Measurements from ENCODE around the gene PARP12. TPM values are rescaled to one million over a fixed set of nuclear protein-coding genes. Genes with fewer than 3 reads are reported as not detected.

The PARP12 gene
- total RNA-seq, 2 donors from 2014 or later = 134 to 138 TPM

DNA sequence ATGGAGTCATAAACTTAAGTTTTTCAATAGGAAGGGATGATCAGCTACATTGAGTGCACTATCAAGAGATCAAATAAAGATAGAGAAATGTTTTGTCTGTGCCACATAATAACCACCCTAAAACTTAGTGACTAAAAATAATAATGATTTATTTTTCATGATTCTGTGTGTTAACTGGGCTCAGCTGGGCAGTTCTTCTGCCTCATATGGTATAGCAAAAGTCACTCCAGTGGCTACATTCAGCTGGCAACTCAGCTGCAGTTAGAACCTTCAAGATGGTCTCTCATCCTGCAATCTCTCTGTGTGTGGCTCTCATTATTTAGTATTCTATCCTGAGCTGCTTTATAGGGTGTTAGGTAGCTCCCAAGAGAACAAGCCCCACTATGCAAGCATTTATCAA lies 7.8 kb upstream of the PARP12 start:
- no peak overlapping the region for H3K4me3 Mint-ChIP-seq
- peaks cover 5% of the 10 kb centered on the region for H3K27me3 Mint-ChIP-seq
- peaks cover 7% of the 10 kb centered on the region for H3K9me3 ChIP-seq (ENCODE audit: control insufficient read depth, low read length, poor library complexity, severe bottlenecking)
- H3K4me1 Mint-ChIP-seq = peaks cover 8% of the 10 kb centered on the region
- no peak overlapping the region for H3K27ac Mint-ChIP-seq
- peaks cover 6% of the 10 kb centered on the region for H3K36me3 Mint-ChIP-seq (ENCODE audit: low read depth)
- DNase-seq (no peak), ATAC-seq (no peak)

DNA sequence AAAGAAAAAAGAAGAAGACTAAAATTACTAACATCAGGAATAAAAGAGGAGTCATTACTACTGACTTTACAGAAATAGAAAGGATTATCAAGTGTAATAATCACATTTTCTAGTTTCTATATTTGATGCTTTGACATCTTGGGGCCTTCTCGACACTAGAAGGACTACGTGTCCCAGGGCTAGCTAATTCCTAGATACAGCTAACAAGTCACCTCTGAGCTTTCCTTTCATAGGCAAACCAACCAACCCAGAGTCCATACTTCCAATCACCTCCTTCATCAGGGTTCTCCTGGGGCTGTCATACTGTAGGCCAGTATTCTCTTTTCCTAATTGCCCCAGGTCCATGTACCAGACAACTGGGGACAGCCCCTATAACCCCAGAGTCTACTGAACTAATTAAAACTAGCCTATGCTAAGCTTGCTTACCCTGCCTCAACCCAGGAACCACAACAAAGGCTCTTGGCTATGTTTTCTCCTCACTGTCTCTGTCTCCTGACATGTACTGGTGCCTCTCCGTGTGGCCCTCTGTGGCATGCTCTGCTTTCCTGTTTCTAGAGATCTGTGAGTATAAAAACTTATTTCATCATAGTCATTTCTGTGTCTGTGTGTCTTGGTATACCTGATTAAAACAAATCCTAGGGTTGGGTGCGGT lies 6.7 kb upstream of the PARP12 start:
- Mint-ChIP-seq H3K27ac (no peak overlapping the region), H3K27me3 (peaks cover 5% of the 10 kb centered on the region), H3K4me3 (no peak overlapping the region), H3K36me3 (ENCODE audit: low read depth) (peaks cover 6% of the 10 kb centered on the region), H3K4me1 (peaks cover 8% of the 10 kb centered on the region)
- DNase-seq (no peak), ATAC-seq (peak; percentile 74)
- H3K9me3 ChIP-seq (ENCODE audit: control insufficient read depth, low read length, poor library complexity, severe bottlenecking) = peaks cover 7% of the 10 kb centered on the region

DNA sequence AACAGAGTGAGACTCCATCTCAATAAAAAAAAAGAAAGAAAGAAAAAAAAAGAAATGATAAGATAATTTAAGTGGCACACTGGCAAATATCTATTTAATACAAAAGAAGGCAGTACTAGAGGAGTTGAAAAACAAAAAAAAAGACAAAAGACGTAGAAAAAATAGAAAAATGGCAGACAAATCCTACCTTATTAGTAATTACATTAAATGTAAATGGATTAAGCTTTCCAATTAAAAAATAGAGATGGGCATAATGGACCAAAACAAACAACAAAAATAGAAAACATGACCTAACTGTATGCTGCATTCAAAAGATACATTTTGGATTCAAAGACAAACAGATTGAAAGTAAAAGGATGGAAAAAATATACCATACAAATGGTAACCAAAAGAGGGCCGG lies 5.3 kb upstream of the PARP12 start:
- Mint-ChIP-seq H3K36me3 (ENCODE audit: low read depth) (peaks cover 4% of the 10 kb centered on the region), H3K4me1 (peaks cover 8% of the 10 kb centered on the region), H3K4me3 (no peak overlapping the region), H3K27ac (no peak overlapping the region), H3K27me3 (no peaks in the 10 kb centered on the region)
- H3K9me3 ChIP-seq (ENCODE audit: control insufficient read depth, low read length, poor library complexity, severe bottlenecking) = peaks cover 7% of the 10 kb centered on the region
- no peak for DNase-seq
- ATAC-seq = no peak

DNA sequence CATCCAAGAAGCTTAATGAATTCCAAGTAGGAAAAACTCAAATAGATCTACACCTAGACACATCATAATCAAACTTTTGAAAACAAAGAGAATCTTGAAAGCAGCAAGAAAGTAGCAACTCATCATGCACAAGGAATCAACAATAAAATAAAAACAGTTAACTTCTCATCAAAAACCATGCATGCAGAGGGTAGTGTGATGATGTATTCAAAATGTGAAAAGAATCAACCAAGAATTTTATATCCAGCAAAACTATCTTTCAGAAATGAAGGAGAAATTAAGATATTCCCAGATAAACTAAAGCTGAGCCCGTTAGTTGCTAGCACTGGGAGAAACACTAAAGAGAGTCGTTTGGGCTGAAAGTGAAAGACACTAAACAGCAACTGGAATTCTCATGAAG lies 4.3 kb upstream of the PARP12 start:
- H3K4me3 Mint-ChIP-seq = no peak overlapping the region

DNA sequence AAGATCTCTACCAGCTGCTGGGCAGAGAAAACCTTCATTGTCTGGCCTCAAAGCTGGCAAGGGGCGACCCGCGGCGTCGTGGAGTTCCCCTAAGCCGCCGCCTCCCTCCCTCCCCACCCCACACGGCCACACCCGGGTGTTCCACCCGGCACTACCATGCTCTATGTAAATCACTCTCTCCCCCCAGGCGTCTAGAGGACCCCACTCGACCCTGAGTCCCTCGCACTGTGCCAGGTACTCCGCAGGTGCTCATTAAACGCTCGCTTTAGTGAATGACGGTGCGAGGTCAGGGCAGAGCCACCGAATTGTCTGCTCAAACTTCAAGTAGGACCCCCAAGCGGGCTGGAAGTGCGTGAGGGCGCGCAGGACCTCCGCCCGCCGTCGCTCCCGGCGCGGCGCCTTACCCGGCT lies 628 bp downstream of the PARP12 start:
- peaks cover 2% of the 10 kb centered on the region for H3K36me3 Mint-ChIP-seq (ENCODE audit: low read depth)
- H3K9me3 ChIP-seq (ENCODE audit: control insufficient read depth, low read length, poor library complexity, severe bottlenecking) = peaks cover 7% of the 10 kb centered on the region
- H3K27ac Mint-ChIP-seq = peak overlapping the region; percentile 80
- H3K27me3 Mint-ChIP-seq = no peaks in the 10 kb centered on the region
- ATAC-seq (peak; percentile 68), DNase-seq (peak; percentile 33 to 60 (median 50))
- H3K4me1 Mint-ChIP-seq = peaks cover 42% of the 10 kb centered on the region
- peak overlapping the region; percentile 85 for H3K4me3 Mint-ChIP-seq

More for the DNA sequence above, 4.3 kb upstream of the PARP12 start:
- peaks cover 7% of the 10 kb centered on the region for H3K9me3 ChIP-seq (ENCODE audit: control insufficient read depth, low read length, poor library complexity, severe bottlenecking)
- no peak for DNase-seq
- no peaks in the 10 kb centered on the region for H3K27me3 Mint-ChIP-seq
- peaks cover 4% of the 10 kb centered on the region for H3K36me3 Mint-ChIP-seq (ENCODE audit: low read depth)
- ATAC-seq = no peak
- H3K27ac Mint-ChIP-seq = no peak overlapping the region
- H3K4me1 Mint-ChIP-seq = peaks cover 8% of the 10 kb centered on the region

DNA sequence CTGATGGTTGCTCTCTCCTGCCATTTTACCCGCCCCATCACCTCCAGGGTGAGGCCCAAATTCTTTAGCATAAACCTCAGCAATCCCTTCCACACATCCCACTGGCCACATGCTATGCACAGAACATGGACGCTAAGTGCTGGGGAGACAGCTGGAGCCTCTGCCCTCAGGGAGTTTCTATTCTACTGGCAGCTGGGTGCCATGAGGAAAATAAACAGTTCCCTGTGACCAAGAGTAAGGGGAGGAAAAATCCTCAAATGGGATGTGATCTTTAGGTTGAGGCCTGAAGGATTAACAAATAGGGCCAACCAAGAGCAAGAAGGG lies 1.2 kb downstream of the PARP12 start:
- Mint-ChIP-seq H3K4me3 (peak overlapping the region; percentile 85), H3K36me3 (ENCODE audit: low read depth) (no peaks in the 10 kb centered on the region), H3K4me1 (peaks cover 42% of the 10 kb centered on the region)

DNA sequence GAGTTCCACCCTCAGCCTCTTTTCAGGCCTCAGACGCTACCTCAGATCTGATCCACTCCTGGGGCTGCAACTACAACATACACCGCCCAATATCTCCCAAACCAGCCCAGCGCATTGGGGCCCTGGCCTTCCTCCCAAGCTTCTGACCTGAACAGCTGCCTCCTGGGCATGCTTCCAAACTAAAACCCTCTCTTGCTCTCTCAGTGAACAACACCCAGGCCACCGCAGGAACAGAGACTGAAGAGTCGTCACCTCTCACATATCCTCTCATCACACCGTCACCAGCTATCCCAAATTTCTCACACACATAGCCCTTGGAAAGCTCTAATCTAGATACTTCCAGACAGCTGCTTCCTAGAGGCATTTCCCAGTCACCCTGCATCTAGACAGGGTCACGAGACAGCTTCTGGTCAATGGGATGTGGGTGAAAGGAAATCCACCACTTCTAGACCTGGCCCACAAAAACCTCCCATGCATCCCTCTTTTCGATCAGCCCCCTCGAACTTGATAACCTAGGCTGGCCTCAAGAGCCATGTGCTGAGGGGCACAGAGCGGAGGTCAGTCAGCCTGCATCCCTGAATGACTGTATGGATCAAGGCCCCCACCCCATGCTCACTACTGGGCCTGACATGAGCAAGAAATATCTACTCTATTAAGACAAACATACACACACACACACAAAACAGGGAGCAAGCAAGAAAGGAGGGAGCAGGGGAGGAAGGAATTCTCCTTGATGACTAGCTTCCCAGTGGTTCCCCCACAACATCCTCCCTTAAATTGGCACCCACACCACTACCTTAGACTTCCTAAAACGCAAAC lies 1.8 kb downstream of the PARP12 start:
- H3K27me3 Mint-ChIP-seq = no peaks in the 10 kb centered on the region
- peak overlapping the region; percentile 85 for H3K4me3 Mint-ChIP-seq
- no peaks in the 10 kb centered on the region for H3K36me3 Mint-ChIP-seq (ENCODE audit: low read depth)
- no peaks in the 10 kb centered on the region for H3K9me3 ChIP-seq (ENCODE audit: control insufficient read depth, low read length, poor library complexity, severe bottlenecking)
- DNase-seq (no peak), ATAC-seq (no peak)
- peaks cover 45% of the 10 kb centered on the region for H3K4me1 Mint-ChIP-seq
- peak overlapping the region; percentile 80 for H3K27ac Mint-ChIP-seq

More for the DNA sequence above, 1.2 kb downstream of the PARP12 start:
- Mint-ChIP-seq H3K27me3 (no peaks in the 10 kb centered on the region), H3K27ac (peak overlapping the region; percentile 80)
- H3K9me3 ChIP-seq (ENCODE audit: control insufficient read depth, low read length, poor library complexity, severe bottlenecking) = peaks cover 3% of the 10 kb centered on the region
- DNase-seq = no peak
- no peak for ATAC-seq

DNA sequence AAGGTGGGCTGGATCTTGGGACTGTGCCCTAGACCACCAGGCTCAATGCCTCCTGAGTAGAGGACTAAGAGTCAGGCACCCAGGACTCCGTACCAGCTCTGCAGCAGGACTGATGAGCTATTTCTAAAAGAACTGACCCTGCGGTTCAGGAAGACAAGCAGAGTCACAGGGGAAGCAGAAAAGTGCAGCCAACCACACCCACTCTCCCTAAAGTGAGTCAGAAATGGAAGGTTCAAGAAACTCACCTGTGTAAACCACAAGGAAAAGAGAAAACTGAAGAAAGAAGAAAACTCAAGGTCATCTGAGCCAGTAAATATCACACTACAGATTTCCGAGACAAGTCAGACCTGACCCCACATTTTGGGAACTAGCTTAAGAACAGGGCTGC lies 2.5 kb downstream of the PARP12 start:
- H3K36me3 Mint-ChIP-seq (ENCODE audit: low read depth) = peaks cover 3% of the 10 kb centered on the region
- peak overlapping the region; percentile 80 for H3K27ac Mint-ChIP-seq
- DNase-seq = no peak

DNA sequence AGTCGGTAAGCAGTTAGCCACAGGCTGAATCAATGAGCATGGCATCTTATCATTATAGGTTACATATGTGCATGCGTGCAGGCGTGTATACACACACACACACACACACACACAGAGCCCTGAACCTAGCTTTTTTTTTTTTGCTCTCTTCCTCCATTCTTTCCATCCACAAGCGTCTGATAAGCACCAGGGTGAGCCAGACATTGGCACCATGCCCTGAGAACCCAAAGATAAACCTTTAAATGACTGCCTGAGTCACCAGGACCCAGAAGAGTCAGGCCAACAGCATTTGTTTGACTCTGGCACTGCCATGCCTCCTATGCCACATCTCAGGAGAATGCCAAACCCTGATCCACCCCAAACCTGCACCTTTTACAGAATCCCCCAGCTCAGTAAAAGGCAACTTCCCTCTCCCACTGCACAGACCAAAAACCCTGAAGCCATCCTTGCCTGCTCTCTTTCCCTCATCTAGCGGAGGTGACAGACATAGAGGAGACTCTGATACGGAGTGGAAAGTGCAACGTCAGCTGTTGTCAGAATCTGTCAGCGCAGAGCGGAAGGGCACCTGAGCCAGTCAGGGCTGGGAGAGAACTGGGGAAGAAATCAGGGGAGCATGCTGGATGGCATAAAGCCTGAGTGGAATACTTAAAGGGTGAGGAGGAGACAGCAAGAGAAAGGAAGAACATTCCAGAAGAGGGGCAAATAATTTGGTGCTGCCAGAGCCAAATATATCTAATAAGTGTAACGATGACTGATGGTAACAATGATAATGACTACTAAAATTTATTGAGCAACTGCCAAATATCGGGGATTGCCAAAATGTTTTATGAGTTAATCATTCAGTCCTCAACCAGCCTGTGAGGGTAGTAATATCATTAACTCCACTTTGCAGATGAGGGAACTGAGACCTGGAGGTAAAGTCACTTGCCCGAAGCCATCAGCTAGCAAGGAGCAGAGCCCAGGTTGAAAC lies 3.2 kb downstream of the PARP12 start:
- Mint-ChIP-seq H3K4me1 (peaks cover 54% of the 10 kb centered on the region), H3K36me3 (ENCODE audit: low read depth) (peaks cover 3% of the 10 kb centered on the region), H3K4me3 (peak overlapping the region; percentile 85), H3K27me3 (no peaks in the 10 kb centered on the region), H3K27ac (peak overlapping the region; percentile 80)
- ATAC-seq (no peak), DNase-seq (no peak)
- H3K9me3 ChIP-seq (ENCODE audit: control insufficient read depth, low read length, poor library complexity, severe bottlenecking) = no peaks in the 10 kb centered on the region

More for the DNA sequence above, 2.5 kb downstream of the PARP12 start:
- no peaks in the 10 kb centered on the region for H3K9me3 ChIP-seq (ENCODE audit: control insufficient read depth, low read length, poor library complexity, severe bottlenecking)
- Mint-ChIP-seq H3K27me3 (no peaks in the 10 kb centered on the region), H3K4me1 (peaks cover 49% of the 10 kb centered on the region), H3K4me3 (peak overlapping the region; percentile 85)
- no peak for ATAC-seq

DNA sequence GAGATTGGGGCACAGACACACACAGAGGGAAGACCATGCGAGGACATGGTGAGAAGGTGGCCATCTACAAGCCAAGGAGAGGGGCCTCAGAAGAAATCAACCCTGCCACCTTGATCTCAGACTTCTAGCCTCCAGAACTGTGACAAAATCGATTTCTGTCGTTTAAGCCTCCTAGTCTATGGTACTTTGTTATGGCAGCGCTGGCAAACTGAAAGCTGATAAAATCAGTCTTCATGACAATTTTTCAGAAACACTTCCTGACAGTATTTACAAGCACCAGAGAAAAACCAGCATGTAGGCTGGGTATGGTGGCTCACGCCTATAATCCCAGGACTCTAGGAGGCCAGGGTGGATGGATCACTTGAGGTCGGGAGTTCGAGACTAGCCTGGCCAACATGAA lies 4.2 kb downstream of the PARP12 start:
- peaks cover 63% of the 10 kb centered on the region for H3K4me1 Mint-ChIP-seq
- no peaks in the 10 kb centered on the region for H3K27me3 Mint-ChIP-seq
- ATAC-seq (no peak), DNase-seq (no peak)
- H3K9me3 ChIP-seq (ENCODE audit: control insufficient read depth, low read length, poor library complexity, severe bottlenecking) = no peaks in the 10 kb centered on the region
- H3K36me3 Mint-ChIP-seq (ENCODE audit: low read depth) = peaks cover 3% of the 10 kb centered on the region
- H3K27ac Mint-ChIP-seq = peak overlapping the region; percentile 80
- H3K4me3 Mint-ChIP-seq = peak overlapping the region; percentile 85

DNA sequence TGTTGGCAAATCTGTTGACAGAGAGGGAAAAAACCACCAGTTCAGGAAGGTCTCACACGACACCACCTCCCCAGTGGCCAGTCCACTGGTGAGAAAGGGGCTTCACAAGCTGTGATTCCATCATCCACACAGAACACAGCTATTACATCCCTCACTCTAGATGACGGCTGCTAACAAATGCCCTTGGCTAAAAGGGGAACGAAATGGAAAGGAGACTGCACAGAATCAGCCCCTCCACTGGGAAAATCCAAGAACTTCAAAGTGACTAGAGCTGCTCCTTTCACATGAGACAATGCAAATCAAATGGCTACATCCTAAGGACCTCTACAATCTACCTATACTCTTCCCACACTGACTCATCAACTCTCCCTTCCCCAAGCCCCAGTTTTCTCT lies 5.6 kb downstream of the PARP12 start:
- no peak overlapping the region for H3K27ac Mint-ChIP-seq
- H3K4me1 Mint-ChIP-seq = peaks cover 69% of the 10 kb centered on the region
- ATAC-seq (no peak), DNase-seq (no peak)
- no peaks in the 10 kb centered on the region for H3K27me3 Mint-ChIP-seq
- H3K36me3 Mint-ChIP-seq (ENCODE audit: low read depth) = peaks cover 3% of the 10 kb centered on the region
- H3K9me3 ChIP-seq (ENCODE audit: control insufficient read depth, low read length, poor library complexity, severe bottlenecking) = no peaks in the 10 kb centered on the region
- H3K4me3 Mint-ChIP-seq = no peak overlapping the region

DNA sequence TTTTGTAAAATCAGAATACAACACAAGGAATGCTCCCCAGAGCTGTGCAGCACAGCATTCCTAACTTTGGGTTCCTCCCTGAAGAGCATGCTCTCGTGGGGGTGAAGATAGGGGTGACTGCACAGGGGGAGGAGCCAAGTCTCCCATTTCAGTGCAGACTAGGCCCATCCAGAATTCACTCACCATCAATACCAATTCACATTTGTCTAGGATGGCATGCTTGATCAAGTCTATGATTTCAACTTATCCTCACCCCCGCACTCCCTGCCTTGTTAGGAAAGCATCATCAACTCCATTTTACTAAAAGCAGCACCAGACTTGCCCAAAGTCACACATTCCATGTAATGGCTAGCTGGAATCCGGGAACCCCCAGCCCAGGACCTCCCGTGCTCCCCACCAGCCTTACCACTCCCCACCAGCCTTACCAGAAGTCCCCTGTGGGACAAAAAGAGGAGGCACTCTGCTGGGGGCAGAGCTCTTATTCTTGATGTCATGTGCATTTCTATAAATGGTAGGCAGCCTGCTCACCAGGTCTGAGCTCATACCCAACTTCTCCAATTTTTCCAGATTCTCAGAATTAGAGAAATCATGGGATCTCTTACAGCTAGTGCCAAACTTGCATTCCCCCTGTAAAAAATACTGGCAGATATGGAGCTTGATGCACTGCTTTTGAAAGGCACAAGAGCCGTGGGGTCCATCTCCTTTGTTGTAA lies 6.2 kb downstream of the PARP12 start:
- Mint-ChIP-seq H3K27ac (peak overlapping the region; percentile 79), H3K4me1 (peaks cover 69% of the 10 kb centered on the region), H3K4me3 (no peak overlapping the region), H3K36me3 (ENCODE audit: low read depth) (peaks cover 3% of the 10 kb centered on the region), H3K27me3 (no peaks in the 10 kb centered on the region)
- H3K9me3 ChIP-seq (ENCODE audit: control insufficient read depth, low read length, poor library complexity, severe bottlenecking) = no peaks in the 10 kb centered on the region
- no peak for DNase-seq
- no peak for ATAC-seq
